ENCODE measurements around the gene DENND2A.
"Not testable (repeated sequence)": the region's sequence is repeated elsewhere in the genome, so short reads cannot be mapped to it uniquely, and the experiment has no call there.

DENND2A gene

GRCh38 chr7:140662938-140663337 is 22.3 kb upstream of the DENND2A start:
- H3K4me1 ChIP-seq (ENCODE audit: insufficient read depth, low read length); H3K36me3 ChIP-seq (ENCODE audit: insufficient read depth, low read length); H3K9me3 ChIP-seq (ENCODE audit: control insufficient read depth, insufficient read depth, low read length); H3K9ac ChIP-seq (ENCODE audit: low read depth, low read length): not testable (repeated sequence)

GRCh38 chr7:140661124-140661523 is 20.5 kb upstream of the DENND2A start:
- peaks cover 2% of the 10 kb centered on the region; the same call in 1 of the 2 replicates for H3K4me1 ChIP-seq (ENCODE audit: insufficient read depth, low read length)
- H3K9me3 ChIP-seq (ENCODE audit: control insufficient read depth, insufficient read depth, low read length): no peaks in the 10 kb centered on the region
- no peaks in the 10 kb centered on the region for H3K36me3 ChIP-seq (ENCODE audit: insufficient read depth, low read length)
- no peak overlapping the region for H3K9ac ChIP-seq (ENCODE audit: low read depth, low read length)

GRCh38 chr7:140659856-140660255 is 19.2 kb upstream of the DENND2A start:
- no peak overlapping the region for H3K9ac ChIP-seq (ENCODE audit: low read depth, low read length)
- H3K4me1 ChIP-seq (ENCODE audit: insufficient read depth, low read length): peaks cover 2% of the 10 kb centered on the region; the same call in 1 of the 2 replicates
- no peaks in the 10 kb centered on the region for H3K36me3 ChIP-seq (ENCODE audit: insufficient read depth, low read length)
- no peaks in the 10 kb centered on the region for H3K9me3 ChIP-seq (ENCODE audit: control insufficient read depth, insufficient read depth, low read length)

GRCh38 chr7:140657891-140658290 is 17.3 kb upstream of the DENND2A start:
- Histone ChIP-seq H3K4me1 (ENCODE audit: insufficient read depth, low read length) (peaks cover 5% of the 10 kb centered on the region; the same call in 1 of the 2 replicates), H3K36me3 (ENCODE audit: insufficient read depth, low read length) (no peaks in the 10 kb centered on the region), H3K9me3 (ENCODE audit: control insufficient read depth, insufficient read depth, low read length) (no peaks in the 10 kb centered on the region), H3K9ac (ENCODE audit: low read depth, low read length) (no peak overlapping the region)

- peaks cover 7% of the 10 kb centered on the region; the same call in 1 of the 2 replicates for H3K4me1 ChIP-seq (ENCODE audit: insufficient read depth, low read length)
- no peaks in the 10 kb centered on the region for H3K36me3 ChIP-seq (ENCODE audit: insufficient read depth, low read length)
- no peaks in the 10 kb centered on the region for H3K9me3 ChIP-seq (ENCODE audit: control insufficient read depth, insufficient read depth, low read length)
- H3K9ac ChIP-seq (ENCODE audit: low read depth, low read length): no peak overlapping the region
Measured at GRCh38 chr7:140656548-140657515, 16.2 kb upstream of the DENND2A start.

GRCh38 chr7:140655511-140656408 is 15.1 kb upstream of the DENND2A start:
- H3K36me3 ChIP-seq (ENCODE audit: insufficient read depth, low read length): no peaks in the 10 kb centered on the region
- peaks cover 10% of the 10 kb centered on the region; the same call in 1 of the 2 replicates for H3K4me1 ChIP-seq (ENCODE audit: insufficient read depth, low read length)
- H3K9ac ChIP-seq (ENCODE audit: low read depth, low read length): no peak overlapping the region
- no peaks in the 10 kb centered on the region for H3K9me3 ChIP-seq (ENCODE audit: control insufficient read depth, insufficient read depth, low read length)

GRCh38 chr7:140654661-140655060 is 14.0 kb upstream of the DENND2A start:
- peaks cover 12% of the 10 kb centered on the region; the same call in 1 of the 2 replicates for H3K4me1 ChIP-seq (ENCODE audit: insufficient read depth, low read length)
- H3K9me3 ChIP-seq (ENCODE audit: control insufficient read depth, insufficient read depth, low read length): no peaks in the 10 kb centered on the region
- H3K36me3 ChIP-seq (ENCODE audit: insufficient read depth, low read length): no peaks in the 10 kb centered on the region
- H3K9ac ChIP-seq (ENCODE audit: low read depth, low read length): no peak overlapping the region

GRCh38 chr7:140654109-140654387 is 13.4 kb upstream of the DENND2A start:
- Histone ChIP-seq H3K9ac (ENCODE audit: low read depth, low read length) (no peak overlapping the region), H3K36me3 (ENCODE audit: insufficient read depth, low read length) (no peaks in the 10 kb centered on the region), H3K9me3 (ENCODE audit: control insufficient read depth, insufficient read depth, low read length) (no peaks in the 10 kb centered on the region), H3K4me1 (ENCODE audit: insufficient read depth, low read length) (peaks cover 16% of the 10 kb centered on the region; the same call in 1 of the 2 replicates)

GRCh38 chr7:140653319-140654108 is 12.9 kb upstream of the DENND2A start:
- no peaks in the 10 kb centered on the region for H3K36me3 ChIP-seq (ENCODE audit: insufficient read depth, low read length)
- no peak overlapping the region for H3K9ac ChIP-seq (ENCODE audit: low read depth, low read length)
- no peaks in the 10 kb centered on the region for H3K9me3 ChIP-seq (ENCODE audit: control insufficient read depth, insufficient read depth, low read length)
- peaks cover 16% of the 10 kb centered on the region; the same call in 1 of the 2 replicates for H3K4me1 ChIP-seq (ENCODE audit: insufficient read depth, low read length)

- H3K4me1 ChIP-seq (ENCODE audit: insufficient read depth, low read length): peaks cover 13% of the 10 kb centered on the region; the same call in 1 of the 2 replicates
- no peaks in the 10 kb centered on the region for H3K36me3 ChIP-seq (ENCODE audit: insufficient read depth, low read length)
- no peak overlapping the region for H3K9ac ChIP-seq (ENCODE audit: low read depth, low read length)
- no peaks in the 10 kb centered on the region for H3K9me3 ChIP-seq (ENCODE audit: control insufficient read depth, insufficient read depth, low read length)
Measured at GRCh38 chr7:140650367-140650766, 9.8 kb upstream of the DENND2A start.

- H3K4me1 ChIP-seq (ENCODE audit: insufficient read depth, low read length): peaks cover 13% of the 10 kb centered on the region; the same call in 1 of the 2 replicates
- H3K9ac ChIP-seq (ENCODE audit: low read depth, low read length): no peak overlapping the region
- H3K36me3 ChIP-seq (ENCODE audit: insufficient read depth, low read length): no peaks in the 10 kb centered on the region
- no peaks in the 10 kb centered on the region for H3K9me3 ChIP-seq (ENCODE audit: control insufficient read depth, insufficient read depth, low read length)
Measured at GRCh38 chr7:140649556-140650205, 9.1 kb upstream of the DENND2A start.

- Histone ChIP-seq H3K4me1 (ENCODE audit: insufficient read depth, low read length) (peaks cover 11% of the 10 kb centered on the region; the same call in 1 of the 2 replicates), H3K36me3 (ENCODE audit: insufficient read depth, low read length) (no peaks in the 10 kb centered on the region), H3K9ac (ENCODE audit: low read depth, low read length) (no peak overlapping the region), H3K9me3 (ENCODE audit: control insufficient read depth, insufficient read depth, low read length) (no peaks in the 10 kb centered on the region)
Measured at GRCh38 chr7:140646931-140647647, 6.5 kb upstream of the DENND2A start.
